AG04449 (cell line): ENCODE measurements around the gene ZNF354C.

Source experiments
- CTCF ChIA-PET: fragments of 350-600 bp; formaldehyde crosslinking; extraction: SDS; loops from one replicate; lab custom pipeline; 2021; ENCODE audit warnings: antibody characterized with exemption; lab: Yijun Ruan, JAX
- POLR2A ChIA-PET: fragments of 400-600, 350-600 bp; formaldehyde crosslinking; extraction: SDS; loops from one replicate; lab custom pipeline; 2020; ENCODE audit warnings: antibody characterized with exemption, inconsistent platforms; lab: Yijun Ruan, JAX
- DNase-seq: peaks from one replicate; pipeline ENCODE4 v3.0.0-alpha.2; 2010; ENCODE audit warnings: low read depth, low spot score
- H3K4me3 ChIP-seq: 2 replicates; pipeline ENCODE4 v1.5.1; 2011; ENCODE audit warnings: low read depth, mild to moderate bottlenecking, control low read depth, low read length
- CTCF ChIP-seq: IDR thresholded peaks from one replicate; pipeline ENCODE4 v1.5.1; 2011; ENCODE audit warnings: mild to moderate bottlenecking, moderate library complexity, low read length, control low read depth, inconsistent platforms; ENCODE audit not compliant: insufficient read depth; ENCODE audit errors: missing control alignments

Gene ZNF354C

GRCh38 chr5:179060116-179061008 lies at the start of gene ZNF354C:
Gene ZNF354C, plus strand, starts transcription at chr5:179060373. Its CDS starts 1,696 bp downstream, at chr5:179062069.
- CTCF ChIA-PET: interaction anchor here (0.8 to 1.1 kb wide), 2 partner anchors 107 to 330 kb away, joined by 3 read pairs; no protein-coding TSS in a partner anchor
- TF ChIP-seq CTCF: no peak
- POLR2A ChIA-PET: interaction anchor here (1.0 to 1.5 kb wide), 5 partner anchors 15 to 330 kb away, joined by 3 to 7 read pairs (median 4); partner anchors contain the start of genes ZNF354A, ZNF354B and ZNF879
- DNase-seq: peak; percentile 38
- H3K4me3 ChIP-seq: peak within 1 kb of the TSS; percentile 77

GRCh38 chr5:179023528-179024189 lies 36.5 kb upstream of the ZNF354C start, which contains the start of gene ZNF879:
Gene ZNF879, plus strand, starts transcription at chr5:179023804. Its CDS starts 1,201 bp downstream, at chr5:179025005.
- ChIA-PET POLR2A (interaction anchor here (0.9 to 1.3 kb wide), 2 partner anchors 27 to 36 kb away, joined by 3 to 5 read pairs; partner anchors contain the start of gene ZNF354C), CTCF (no interaction called here)
- H3K4me3 ChIP-seq: peak within 1 kb of the TSS; percentile 65
- peak; percentile 70 for DNase-seq
- no peak for TF ChIP-seq CTCF

GRCh38 chr5:179033004-179033580 lies 27.1 kb upstream of the ZNF354C start:
- no peak for DNase-seq
- no peak for TF ChIP-seq CTCF
- ChIA-PET POLR2A (no interaction called here), CTCF (no interaction called here)
- no peak overlapping the region for H3K4me3 ChIP-seq

DNA sequence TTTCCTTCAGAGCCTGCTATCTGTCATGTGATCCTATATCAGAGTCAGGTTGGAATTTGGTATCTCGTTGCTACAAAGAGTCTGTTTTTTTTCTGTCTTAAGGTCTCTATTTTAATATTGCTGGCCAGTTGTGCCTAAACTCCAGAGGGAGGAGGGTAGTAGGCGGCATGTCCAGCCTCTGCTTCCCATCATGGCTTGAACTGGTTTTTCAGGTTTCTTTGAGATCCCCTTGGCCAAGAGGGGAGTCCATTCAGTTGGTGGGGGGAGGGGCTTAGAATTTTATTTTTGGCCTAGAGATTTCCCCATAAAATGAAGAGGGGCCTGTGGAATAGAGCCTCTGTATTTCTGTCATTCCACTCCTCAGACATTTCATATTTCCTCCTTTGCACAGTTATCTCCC lies 15.4 kb upstream of the ZNF354C start:
- no peak for TF ChIP-seq CTCF
- no peak overlapping the region for H3K4me3 ChIP-seq
- ChIA-PET CTCF (no interaction called here), POLR2A (no interaction called here)
- DNase-seq: no peak

DNA sequence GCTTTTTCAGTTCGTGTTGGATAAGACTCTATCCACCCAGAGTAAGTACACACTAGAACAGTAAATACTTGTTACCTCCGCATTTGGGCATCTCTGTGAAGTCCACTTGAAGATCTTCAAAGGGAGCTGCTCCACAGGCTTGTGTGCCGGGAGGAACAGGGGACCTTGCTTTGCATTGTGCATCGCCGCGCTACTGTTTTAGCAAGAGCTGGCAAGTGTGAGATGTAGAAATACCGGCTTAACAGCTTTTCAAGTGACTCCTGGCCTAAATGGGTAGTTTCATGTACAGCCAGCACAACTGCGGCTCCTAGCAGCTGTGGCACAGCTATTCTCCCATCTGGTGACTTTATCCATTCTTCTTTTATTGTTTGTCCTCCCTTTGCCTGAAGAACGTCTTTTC lies 8.4 kb upstream of the ZNF354C start:
- ChIA-PET POLR2A (no interaction called here), CTCF (no interaction called here)
- TF ChIP-seq CTCF: no peak
- H3K4me3 ChIP-seq: no peak overlapping the region
- DNase-seq: no peak
